ENCODE data around the gene TMEM182.

- TF ChIP-seq FOXK2 (IDR thresholded peaks at IDR 0.05) (no peak), SUZ12 (IDR thresholded peaks at IDR 0.05) (no peak), FOXM1 (IDR thresholded peaks at IDR 0.05; ENCODE audit: borderline replicate concordance) (no peak), SP1 (IDR thresholded peaks at IDR 0.05) (no peak), NFRKB (IDR thresholded peaks at IDR 0.05) (no peak), BHLHE40 (IDR thresholded peaks at IDR 0.05; ENCODE audit: borderline replicate concordance) (no peak)
Measured at GRCh38 chr2:102748107-102748506, 13.7 kb upstream of the TMEM182 start.
